ENCODE results near the gene SPDYC. TPM values are rescaled to one million over a fixed set of nuclear protein-coding genes. Genes with fewer than 3 reads are reported as not detected.

SPDYC gene
- total and polyA plus RNA-seq, 2 experiments from 2014 or later, result 0.24 TPM; not detected in 1

DNA sequence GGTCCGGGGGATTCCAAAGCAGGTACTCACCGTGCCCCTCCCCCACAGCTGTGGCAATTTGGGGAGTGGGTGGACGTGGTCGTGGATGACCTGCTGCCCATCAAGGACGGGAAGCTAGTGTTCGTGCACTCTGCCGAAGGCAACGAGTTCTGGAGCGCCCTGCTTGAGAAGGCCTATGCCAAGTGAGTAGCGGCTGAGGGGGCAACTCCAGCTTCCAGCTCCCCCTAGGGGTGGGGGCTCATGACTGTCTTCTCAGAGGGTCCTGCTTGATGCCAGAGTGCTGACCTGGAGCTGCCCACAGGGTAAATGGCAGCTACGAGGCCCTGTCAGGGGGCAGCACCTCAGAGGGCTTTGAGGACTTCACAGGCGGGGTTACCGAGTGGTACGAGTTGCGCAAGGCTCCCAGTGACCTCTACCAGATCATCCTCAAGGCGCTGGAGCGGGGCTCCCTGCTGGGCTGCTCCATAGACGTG, 15.9 kb downstream of the SPDYC start:
- no peak for DNase-seq (ENCODE audit: low read depth in 1 of 2, low spot score in 1 of 2)
- H3K27ac ChIP-seq, result no peak overlapping the region
- TF ChIP-seq CTCF (IDR thresholded peaks at IDR 0.05; ENCODE audit: low read depth, low read length), result no peak
- H3K4me3 ChIP-seq, result no peak overlapping the region
- no peaks in the 10 kb centered on the region for H3K27me3 ChIP-seq
- H3K9me3 ChIP-seq (ENCODE audit: low read depth), result no peaks in the 10 kb centered on the region
- peaks cover 6% of the 10 kb centered on the region for H3K4me1 ChIP-seq (ENCODE audit: low read depth)
- H3K36me3 ChIP-seq, result peaks cover 24% of the 10 kb centered on the region

DNA sequence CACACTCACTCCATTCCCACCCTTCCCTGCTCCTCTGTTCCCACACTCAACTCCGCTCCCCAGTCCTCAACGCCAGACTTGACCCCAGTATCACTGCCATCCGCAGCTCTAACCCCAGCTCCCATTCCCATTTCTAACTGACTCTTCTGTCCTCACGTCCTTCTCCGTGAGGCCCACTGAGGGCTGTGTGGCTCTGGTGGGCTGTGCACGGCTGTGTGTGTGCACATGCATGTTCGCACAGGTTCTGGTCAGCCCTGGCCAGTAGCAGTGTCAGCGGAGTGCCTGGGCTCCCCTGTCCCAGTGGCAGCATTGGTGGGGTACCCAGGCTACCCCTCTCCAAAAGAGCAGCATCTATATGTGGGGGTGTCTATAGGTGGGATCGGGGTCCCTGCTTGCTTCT, 16.7 kb downstream of the SPDYC start:
- Histone ChIP-seq H3K4me1 (ENCODE audit: low read depth) (peaks cover 6% of the 10 kb centered on the region), H3K27me3 (no peaks in the 10 kb centered on the region), H3K4me3 (no peak overlapping the region), H3K27ac (no peak overlapping the region), H3K36me3 (peaks cover 29% of the 10 kb centered on the region), H3K9me3 (ENCODE audit: low read depth) (no peaks in the 10 kb centered on the region)
- no peak for DNase-seq (ENCODE audit: low read depth in 1 of 2, low spot score in 1 of 2)
- TF ChIP-seq CTCF (IDR thresholded peaks at IDR 0.05; ENCODE audit: low read depth, low read length), result no peak

DNA sequence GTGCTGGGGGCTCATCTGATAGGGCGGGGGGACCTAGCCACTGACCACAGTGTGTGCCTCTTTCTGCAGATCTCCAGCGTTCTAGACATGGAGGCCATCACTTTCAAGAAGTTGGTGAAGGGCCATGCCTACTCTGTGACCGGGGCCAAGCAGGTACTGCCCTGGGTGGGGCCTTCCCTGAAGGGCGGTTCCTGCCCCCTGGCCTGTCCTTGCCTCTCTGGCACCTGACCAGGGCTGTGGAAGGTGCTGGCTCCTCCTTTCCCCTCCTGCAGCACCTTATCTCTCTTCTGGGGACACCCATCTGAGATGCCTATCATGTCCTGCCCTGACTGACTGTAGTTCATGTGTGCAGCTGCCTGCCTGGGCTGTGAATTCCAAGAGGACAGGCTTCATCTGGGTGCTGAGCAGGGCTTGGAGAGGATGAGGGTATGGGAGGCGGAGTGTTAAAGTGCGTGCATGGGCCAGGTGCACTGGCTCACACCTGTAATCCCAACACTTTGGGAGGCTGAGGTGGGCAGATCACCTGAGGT, 17.2 kb downstream of the SPDYC start:
- peaks cover 29% of the 10 kb centered on the region for H3K36me3 ChIP-seq
- TF ChIP-seq CTCF (IDR thresholded peaks at IDR 0.05; ENCODE audit: low read depth, low read length), result no peak

GRCh38 chr11:65187971-65188461, 18.0 kb downstream of the SPDYC start:
- Histone ChIP-seq H3K27ac (no peak overlapping the region), H3K4me3 (no peak overlapping the region), H3K27me3 (no peaks in the 10 kb centered on the region), H3K36me3 (peaks cover 29% of the 10 kb centered on the region), H3K4me1 (ENCODE audit: low read depth) (no peaks in the 10 kb centered on the region), H3K9me3 (ENCODE audit: low read depth) (no peaks in the 10 kb centered on the region)
- no peak for DNase-seq (ENCODE audit: low read depth in 1 of 2, low spot score in 1 of 2)
- TF ChIP-seq CTCF (IDR thresholded peaks at IDR 0.05; ENCODE audit: low read depth, low read length), result no peak

More for the DNA sequence above, 17.2 kb downstream of the SPDYC start:
- no peak for DNase-seq (ENCODE audit: low read depth in 1 of 2, low spot score in 1 of 2)
- Histone ChIP-seq H3K4me1 (ENCODE audit: low read depth) (peaks cover 6% of the 10 kb centered on the region), H3K9me3 (ENCODE audit: low read depth) (no peaks in the 10 kb centered on the region), H3K27me3 (no peaks in the 10 kb centered on the region), H3K27ac (no peak overlapping the region), H3K4me3 (no peak overlapping the region)

- Histone ChIP-seq H3K4me1 (ENCODE audit: low read depth) (no peaks in the 10 kb centered on the region), H3K27me3 (no peaks in the 10 kb centered on the region), H3K9me3 (ENCODE audit: low read depth) (no peaks in the 10 kb centered on the region), H3K27ac (no peak overlapping the region), H3K36me3 (peaks cover 29% of the 10 kb centered on the region), H3K4me3 (no peak overlapping the region)
- no peak for DNase-seq (ENCODE audit: low read depth in 1 of 2, low spot score in 1 of 2)
- TF ChIP-seq CTCF (IDR thresholded peaks at IDR 0.05; ENCODE audit: low read depth, low read length), result no peak
Measured at GRCh38 chr11:65188486-65188885, 18.5 kb downstream of the SPDYC start.
